GM19240 (cell line): Measurements from ENCODE around the gene PLXNA2.

Experiments
- DNase-seq: peaks from one replicate; pipeline ENCODE4 v3.0.0; 2011; ENCODE audit warnings: low spot score; ENCODE audit not compliant: insufficient read length

PLXNA2 gene

DNA sequence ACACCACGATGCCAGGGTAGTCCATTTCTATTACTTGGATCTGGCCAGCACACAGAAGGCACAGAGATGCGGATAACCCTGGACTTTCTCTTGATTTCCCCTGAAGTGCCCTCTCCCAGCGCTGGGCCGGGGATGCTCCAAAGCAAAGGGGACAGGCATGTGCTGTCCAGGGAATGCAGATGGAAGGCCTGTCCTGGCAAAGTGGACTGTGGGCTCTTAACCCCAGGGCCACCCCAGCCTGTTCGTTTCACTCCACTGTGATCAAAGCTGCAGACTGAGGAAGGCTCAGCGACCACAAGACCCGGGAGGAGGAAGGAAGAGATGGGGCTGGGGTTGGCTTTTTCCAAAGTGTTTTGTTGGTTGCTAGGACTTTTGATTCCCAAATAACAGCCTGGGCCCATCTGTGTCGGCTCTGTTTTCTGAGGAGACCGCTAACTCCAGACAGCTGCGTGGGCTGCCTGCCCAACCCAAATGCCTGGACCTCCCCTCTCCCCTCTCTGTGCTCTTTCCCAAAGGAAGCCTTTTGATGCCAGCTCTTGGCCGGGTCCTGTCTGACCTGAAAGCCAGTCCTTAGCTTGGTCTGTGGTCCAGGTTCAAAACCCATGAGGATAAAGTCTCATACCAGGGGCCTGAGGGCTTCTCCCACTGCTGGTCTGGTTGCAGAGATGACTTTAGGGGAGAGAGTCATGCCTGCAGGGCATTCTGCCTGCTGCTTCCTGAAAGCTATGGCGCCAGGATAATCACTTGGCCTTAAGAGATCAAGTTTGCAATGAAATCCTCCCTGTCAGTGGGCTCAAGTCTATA, 213.7 kb downstream of the PLXNA2 start:
- no peak for DNase-seq

DNA sequence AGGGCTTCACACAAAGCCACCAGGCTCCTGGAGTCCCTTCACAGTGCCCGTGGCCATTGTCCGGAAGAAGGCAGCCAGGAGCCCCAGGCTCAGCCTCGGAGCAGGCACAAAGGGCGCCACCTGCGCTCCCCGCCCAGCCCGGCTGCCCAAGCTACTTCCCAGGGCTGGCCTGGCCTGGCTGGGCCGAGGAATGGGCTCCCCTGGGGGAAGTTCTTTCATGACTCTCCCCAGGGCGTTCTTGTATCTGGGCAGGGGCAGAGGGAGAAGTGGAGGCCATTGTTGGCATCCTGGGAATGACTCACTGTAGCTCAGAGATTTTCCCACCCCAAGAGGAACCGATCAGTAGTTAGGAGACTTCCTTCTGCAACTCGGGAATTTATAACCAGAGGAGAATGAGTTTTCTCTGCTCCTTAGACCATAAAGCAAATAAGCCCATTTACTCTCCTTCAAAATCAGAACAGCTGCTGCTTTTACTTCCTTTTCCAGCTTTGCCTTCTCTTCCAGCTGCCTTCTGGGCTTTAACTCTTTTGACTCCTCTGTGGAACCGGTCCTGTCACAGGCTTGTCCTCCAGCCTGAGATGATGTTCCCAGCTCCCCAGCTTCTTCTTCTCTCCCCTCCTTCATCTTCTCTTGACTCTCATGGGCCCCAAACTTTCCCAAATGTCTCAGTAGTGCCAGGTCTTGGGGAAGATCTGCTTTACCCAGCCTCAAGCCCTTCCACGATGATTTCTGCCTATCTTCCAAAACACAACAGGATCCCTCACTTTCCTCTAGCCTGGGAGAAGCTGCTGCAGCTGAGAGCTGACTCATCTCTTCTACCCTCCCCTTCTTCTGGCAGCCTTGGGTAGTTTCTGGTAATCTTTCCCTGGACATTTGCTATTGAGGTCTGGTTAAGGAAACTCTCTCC, 214.6 kb downstream of the PLXNA2 start:
- no peak for DNase-seq

DNA sequence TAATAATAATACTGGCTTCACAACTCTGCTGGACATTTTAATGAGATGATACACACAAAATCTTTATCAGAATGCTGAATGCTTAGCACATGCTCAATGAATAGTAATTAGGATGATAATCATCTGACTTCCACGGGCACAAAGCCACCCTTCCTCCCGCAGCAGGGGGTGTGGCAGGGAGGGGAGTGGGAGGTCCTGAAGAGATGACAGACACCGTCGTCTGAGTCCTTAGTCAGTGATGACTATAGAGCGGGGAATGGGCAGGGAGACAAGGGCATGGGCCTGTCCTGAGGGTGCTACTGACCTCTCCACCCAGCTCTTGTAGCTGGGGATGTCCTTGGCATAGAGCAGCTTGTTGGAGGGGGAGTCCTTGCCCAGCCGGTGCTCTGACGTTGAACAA, 215.7 kb downstream of the PLXNA2 start:
- DNase-seq = no peak

DNA sequence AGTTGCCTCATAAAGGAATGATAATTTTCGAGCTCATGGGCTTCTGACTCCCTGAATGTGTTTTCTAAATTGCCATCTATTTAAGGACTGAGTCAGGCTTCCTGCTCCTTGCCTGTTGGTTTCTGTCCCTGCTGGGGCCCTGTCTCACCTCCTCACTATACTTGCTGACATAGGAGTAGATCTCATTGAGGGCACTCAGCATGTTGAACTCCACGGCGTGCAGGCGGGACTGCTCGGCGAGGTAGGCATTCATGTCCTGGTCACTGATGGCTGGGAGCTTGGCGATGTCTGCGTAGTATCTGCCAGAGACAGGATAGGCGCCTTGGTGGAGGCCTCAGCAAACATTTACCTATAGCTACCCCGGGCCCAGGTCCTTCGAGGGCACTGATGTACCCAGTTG, 216.3 kb downstream of the PLXNA2 start:
- no peak for DNase-seq

DNA sequence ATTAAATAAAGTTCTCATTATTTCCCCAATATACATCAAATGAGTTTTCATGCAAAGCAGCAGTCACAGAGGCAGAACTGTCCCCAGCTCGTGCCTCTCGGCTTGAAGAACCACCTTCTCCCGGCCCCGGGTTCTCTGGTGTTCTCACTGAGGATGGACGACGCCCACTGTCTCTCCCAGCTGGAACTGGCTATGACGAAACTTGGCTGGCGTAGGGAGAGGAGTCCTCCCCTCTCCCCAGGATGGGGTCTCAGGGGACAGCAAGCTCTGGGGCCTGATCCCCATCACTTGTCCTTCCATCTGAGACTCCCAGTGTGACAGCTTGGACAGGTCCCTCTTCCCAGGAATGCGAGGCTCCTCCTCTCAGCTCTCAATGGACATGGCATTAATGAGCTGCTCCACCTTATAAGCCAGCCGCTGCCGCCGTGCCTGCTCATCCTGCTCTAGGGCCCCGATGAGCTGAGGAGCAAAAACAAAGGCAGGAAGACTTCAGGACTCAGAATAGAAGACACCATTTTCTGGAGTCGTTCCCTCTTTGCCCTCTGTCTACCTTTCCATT, 217.2 kb downstream of the PLXNA2 start:
- DNase-seq = no peak

DNA sequence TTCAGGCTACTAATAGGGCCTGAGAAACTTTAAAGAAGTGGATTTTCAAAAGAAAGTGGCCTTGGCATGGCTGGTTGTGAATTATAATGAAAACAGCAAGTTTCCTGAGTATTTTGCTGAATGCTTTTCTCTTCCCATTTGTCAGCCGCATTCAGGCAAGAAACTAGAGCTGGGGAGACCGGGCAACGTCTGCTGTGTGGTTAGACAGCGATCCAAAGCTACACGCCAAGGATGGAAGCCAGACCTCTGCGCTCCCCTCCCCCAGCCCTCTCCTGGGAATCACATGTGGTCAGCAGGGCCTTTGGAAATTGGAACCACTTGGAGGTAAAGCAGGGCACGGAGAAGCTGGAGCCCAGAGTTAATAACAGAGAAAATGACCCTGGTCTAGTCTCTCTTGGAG, 219.2 kb downstream of the PLXNA2 start:
- DNase-seq = no peak

DNA sequence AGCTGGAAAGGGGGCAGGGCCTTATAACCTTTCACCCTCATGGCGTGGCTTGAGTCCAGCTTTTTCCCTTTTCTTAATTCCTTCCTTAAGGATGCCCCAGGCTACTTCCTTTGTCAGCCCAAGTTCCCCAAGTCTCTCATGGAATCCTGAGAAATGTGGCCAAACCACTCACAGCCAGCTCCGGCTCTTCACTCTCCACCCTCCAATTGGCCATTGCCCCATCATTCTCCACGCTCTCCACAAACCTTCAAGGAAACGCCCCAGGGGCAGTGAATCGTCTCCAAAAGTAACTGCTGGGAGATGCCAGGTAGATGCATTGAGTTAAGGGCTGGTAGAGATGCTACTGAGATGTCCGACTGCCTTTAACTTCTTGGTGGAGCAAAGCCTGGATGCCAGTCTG, 219.8 kb downstream of the PLXNA2 start:
- DNase-seq = no peak

DNA sequence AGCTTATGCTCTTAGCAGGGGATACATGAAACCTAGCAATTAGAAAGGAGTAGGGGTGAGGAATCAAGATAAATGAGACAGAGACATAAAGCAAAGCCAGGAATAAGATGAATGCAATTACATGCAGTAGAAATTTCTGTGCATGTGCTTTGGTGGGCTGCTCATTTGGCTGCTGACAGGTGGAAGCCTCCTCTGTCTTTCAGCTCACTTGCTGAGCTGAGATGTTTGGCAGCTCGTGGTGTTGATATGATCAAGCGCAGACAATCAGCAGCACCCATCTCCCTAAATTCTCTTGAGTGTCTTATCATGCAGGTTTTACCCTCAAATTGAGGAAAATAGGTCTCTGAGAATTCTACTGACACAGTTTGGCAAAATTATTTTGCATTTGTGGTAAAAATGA, 224.9 kb downstream of the PLXNA2 start:
- no peak for DNase-seq

DNA sequence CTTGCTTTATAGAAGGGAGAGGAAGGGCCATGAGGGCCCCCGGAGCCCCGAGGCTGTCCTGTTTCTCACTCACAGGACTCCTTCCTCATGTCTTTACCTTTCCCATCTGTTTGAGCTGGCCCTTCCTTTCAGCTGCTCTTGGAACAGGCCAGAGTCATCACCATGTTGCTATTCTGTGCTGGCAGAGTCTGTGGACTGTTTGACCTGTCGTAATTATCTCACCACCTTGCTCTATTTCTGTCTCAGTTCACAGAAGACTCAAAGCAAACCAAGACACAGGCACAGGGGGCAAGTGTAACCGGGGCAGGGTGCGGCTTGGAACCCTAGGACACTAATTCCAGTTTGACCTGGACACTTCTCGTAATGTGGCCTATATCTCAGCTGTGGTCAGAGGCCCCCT, 228.9 kb downstream of the PLXNA2 start:
- no peak for DNase-seq

DNA sequence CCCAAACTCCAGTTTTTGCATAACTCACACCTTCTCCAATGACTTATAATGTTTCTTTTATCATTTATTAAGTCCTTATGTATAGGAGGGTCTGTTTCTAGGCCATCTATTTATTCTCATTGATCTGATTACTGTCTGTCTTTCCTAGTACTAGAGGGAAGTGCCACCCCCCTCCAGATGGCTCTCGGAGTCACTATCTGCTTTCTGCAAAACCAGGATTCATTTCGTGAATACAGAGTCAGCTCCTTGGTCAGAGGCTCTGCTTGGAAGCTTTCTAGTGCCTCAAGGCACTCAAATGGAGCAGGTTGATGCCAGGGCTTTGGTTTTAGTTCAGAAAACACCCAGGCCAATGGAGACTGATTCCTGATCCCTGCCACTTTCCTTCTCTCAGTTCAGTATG, 231.0 kb downstream of the PLXNA2 start:
- no peak for DNase-seq

DNA sequence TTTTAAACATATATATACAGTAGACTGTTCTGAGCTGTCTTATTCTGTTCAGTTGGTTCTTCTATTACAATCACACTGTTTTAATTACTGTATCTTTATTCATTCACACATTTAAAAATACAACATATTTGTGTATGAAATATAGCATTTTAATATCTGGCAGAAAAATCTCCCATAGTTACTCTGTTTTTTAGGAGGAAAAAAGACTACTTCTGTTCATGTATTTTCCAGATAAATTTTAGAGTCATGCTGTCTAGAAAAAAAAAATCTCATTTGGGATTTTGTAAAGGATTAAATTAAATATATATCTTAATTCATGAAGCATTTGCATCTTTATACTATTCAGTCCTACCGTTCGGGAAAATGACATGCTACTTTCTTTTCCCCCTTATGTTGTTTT, 231.5 kb downstream of the PLXNA2 start:
- no peak for DNase-seq

DNA sequence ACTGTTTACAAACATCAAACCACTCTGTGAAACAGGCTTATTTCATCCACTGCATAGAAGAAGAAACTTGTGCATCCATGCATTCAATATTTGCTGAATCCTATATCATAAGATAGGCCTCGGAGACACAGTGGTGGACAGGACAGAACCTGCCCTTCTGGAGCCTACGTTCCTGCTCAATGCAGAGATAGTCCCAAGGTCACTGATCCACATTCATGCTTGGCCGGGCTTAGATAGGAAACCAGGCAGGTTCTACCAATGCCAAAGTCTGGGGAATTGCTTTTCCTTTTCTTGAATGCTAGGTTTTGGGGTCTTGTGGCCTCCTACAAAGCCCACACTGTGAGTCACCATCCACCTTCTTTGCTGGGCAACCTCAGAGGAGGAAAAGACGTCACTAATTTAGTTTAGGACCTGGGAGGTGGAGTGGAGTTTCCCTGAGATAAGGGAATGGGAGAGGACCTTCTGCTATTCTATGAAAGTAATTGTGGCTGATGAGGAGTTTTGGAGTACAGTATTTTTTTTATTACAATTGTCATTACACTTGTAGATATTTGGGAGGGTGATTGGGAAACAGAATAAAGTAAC, 233.6 kb downstream of the PLXNA2 start:
- no peak for DNase-seq

DNA sequence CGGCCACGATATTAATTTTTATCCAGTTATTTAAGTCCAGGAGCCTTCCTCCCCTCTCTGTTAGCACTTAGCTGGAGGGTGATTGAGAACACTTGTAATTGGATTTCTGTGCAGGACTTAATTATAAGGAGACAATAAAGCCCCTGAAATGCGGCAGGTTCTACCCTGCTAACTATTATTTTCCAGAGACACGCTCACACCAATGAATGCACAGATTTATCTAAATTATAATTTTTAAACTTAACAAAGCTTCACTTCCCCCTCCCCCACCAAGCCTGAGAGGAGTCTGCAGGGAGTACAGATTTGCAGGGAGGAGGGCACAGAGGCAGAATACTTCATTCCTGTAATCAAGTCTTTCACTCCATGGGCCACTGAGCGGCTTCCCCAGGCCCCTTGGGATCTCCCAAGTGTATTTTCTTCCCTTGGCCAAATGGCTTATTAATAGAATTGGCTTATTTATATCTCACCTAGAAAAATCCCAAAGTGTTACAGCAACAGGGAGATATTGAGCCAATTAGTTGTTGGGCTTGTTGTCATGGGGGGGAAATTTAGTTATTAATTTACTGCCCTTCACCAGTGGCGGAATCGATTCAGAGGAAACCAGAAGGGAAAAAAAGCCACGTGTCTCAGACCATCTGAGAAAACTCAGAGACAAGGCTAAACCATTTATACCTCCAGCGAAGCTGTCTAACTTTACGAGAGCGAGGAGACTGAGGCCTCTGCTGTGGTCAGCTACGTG, 234.3 kb downstream of the PLXNA2 start:
- no peak for DNase-seq

DNA sequence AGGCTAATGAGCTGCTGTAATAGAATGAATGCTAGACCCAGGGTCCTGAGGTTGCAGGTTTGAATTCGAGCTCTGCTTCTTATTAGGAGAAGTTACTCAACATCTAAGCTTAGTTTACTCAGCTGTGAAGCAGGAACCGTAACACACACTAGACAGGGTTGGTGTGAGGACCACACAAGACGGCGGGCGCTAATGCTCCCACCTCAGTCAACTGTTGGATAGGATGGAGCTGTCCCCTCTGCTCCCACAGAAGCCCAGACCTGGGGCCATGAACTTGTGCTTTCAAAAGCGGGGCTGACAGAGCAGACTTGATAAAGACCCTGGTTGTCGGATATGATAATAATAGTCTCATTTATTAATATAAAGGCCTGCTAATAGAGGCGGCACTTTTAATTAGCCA, 234.9 kb downstream of the PLXNA2 start:
- no peak for DNase-seq

DNA sequence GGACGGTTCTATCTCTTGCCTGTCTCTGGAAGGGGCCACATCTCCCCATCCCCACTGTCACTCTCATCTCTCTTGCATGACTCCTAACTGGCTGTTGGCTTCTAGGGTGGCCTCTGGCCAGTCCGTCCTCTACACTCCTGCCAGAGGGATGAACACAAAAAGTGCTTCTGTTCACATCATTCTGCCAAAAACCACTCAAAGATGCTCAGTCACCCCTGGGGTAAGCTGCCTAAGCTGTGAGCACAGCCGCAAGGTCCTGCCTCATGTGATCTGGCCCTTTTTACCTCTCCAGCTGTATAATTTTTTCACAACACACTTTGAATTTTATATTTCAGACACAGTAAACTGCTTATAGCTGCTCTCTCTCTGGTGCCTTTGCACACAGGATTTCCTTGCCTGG, 235.7 kb downstream of the PLXNA2 start:
- no peak for DNase-seq

DNA sequence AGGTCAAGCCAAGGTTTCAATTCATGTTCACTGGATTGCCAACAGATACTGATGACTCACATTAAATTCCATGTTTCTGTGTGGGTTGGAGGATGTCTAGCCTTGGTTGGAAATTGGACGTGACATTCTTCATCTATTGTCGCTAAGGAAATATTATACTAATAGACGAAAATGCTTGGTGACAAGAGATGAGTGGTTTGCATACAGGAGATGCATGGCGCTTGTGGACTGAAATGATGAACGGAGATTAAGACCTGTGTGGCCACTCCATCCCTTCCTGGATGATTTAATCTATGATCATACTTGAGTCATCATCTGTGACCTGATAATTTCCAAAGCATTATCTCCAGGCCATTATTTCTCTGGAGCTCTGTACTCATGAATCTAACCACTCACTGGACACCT, 236.2 kb downstream of the PLXNA2 start:
- no peak for DNase-seq

DNA sequence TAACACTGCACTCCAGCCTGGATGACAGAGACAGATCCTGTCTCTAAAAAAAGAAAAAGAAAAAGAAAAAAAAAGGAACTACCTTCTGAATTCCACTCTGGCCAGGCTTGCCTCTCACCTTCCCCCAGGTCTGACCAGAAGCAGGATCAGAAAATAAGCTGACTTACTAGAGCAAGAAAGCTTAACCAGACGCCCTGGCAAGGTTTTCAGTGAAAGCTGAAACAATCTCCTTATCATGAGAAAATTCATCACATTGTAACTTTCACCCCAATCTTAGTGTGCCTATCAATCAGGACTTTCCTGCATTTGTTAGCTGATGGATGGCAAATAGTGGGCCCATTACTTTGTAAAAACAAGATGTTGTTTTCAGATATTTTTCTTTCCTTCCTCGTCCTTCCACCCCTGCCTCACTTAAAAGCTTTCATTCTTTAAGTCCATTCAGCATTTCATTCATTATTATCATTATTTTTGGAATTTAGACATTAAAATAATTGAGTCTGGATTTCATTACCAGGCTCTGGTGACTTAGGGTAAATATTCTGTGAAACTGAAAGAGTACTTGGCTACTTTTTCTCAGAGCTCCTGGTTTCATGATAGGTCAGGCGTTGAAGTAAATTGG, 236.8 kb downstream of the PLXNA2 start:
- no peak for DNase-seq

DNA sequence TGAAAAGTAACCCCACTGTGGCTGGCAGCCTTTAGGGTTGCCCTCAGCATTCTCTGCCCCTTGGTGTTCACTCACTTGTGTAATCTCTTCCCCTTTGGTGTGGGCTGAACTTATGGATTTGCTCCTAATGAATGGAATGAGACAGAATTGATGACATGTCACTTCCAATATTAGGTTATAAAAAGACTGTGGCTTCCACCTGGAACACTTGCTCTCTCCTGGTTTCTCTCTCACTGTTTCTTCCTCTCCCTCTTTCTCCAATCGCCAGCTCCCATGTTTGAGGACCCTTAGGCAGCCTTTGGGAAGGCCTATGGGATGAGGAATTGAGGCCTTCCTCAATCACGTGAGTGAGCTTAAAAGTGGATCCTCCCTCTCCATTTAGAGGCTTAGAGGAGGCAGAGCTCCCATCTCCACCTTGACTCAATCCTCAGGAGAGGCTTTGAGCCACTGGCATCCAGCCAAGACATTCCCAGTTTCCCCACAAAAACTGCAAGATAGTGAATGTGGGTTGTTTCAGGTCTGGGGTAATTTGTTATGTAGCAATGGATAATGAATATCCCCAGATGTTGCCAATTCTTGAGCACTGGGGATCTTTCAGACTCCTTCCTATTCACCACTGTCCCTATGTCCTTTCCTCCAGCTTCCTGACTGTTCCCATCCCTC, 237.8 kb downstream of the PLXNA2 start:
- no peak for DNase-seq

DNA sequence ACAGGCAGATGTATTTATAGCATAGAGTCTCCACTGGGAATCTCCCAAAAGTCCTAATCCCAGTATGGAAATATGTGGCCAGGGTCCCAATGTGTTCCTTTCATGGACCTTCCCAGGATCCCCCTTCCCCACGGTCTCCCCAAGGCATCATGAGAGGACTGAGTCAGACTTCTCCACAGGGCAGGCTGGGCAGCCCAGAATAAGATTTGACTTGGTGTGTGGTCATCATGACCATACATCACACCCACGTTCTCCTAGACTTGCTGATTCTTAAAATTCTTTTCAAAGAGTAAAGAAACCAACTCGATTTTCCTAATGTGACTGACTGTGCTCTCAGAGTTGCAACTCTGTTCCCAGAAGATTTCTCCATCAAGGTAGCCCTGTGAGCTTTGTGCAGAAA, 239.3 kb downstream of the PLXNA2 start:
- no peak for DNase-seq

DNA sequence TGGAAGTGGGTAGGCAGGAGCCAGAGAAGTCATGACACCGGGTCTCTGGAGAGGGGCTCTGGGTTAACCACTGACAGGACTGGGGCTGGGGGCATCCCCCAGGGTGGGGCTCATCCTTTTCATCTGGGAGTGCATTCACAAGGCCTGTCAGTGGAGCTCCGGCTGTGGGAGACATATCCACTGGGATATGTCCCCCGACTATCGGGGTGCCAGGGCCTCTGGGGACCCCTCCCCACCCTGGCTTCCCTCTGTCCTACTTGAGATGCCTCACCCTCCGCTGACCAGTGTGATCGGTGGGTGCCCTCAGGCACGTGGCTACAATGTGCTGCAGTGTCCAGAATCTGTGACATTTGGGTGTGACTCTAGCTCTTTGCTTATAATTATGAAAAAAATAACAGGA, 240.9 kb downstream of the PLXNA2 start:
- no peak for DNase-seq
